ENCODE results near the gene SMOC1. TPM values are rescaled to one million over a fixed set of nuclear protein-coding genes. Genes with fewer than 3 reads are reported as not detected.

The SMOC1 gene
- total and polyA plus RNA-seq, 2 donors (not counting 1 experiment from before 2014, with no cell fraction given): 0.06 TPM; not detected in 1

DNA sequence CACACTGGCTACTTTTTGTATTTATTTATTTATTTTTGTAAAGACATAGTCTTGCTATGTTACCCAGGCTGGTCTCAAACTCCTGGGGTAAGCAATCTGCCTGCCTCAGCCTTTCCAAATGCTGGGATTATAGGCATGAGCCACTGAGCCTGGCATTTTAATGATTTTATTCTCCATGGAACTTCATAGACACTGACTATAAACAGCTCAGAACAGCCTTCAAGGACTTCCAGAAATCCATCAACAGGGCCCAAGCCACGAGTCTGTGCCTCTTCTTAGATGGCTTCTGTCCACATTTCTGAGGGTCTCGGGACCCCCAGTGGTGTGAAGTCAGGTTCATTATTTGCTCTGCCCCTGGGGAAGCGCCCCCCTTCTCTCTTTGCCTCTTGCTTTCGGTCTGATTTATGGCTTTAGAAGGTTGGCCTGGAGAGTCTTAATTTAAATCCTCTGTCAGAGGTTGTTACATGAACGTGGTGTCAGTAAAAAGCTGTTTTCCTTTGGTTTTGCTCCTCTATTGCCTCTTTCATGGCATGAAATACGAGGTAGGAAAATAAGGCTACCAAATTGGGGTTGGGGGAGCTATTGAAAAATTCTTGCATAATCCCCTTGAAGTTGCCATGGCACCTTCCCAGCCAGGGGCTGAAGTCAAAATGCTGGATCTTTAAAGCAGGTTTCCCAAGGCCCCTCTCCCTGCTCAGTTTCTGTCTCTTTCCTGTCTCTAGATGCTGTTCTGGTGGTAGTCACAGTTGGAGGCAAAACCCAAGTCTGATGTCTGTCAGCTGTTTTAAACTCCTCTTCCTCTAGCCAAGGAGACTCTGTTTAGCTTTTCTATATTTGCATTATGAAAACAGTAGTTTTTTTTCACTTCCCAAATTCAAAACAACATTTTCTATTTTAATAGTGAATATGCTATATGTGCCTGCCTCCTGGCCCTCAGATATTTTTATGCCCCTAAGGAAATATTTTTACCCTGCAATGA lies 129.4 kb downstream of the SMOC1 start:
- TF ChIP-seq, protein P1, sequence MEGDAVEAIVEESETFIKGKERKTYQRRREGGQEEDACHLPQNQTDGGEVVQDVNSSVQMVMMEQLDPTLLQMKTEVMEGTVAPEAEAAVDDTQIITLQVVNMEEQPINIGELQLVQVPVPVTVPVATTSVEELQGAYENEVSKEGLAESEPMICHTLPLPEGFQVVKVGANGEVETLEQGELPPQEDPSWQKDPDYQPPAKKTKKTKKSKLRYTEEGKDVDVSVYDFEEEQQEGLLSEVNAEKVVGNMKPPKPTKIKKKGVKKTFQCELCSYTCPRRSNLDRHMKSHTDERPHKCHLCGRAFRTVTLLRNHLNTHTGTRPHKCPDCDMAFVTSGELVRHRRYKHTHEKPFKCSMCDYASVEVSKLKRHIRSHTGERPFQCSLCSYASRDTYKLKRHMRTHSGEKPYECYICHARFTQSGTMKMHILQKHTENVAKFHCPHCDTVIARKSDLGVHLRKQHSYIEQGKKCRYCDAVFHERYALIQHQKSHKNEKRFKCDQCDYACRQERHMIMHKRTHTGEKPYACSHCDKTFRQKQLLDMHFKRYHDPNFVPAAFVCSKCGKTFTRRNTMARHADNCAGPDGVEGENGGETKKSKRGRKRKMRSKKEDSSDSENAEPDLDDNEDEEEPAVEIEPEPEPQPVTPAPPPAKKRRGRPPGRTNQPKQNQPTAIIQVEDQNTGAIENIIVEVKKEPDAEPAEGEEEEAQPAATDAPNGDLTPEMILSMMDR (conservative IDR thresholded peaks at IDR 0.05 in 1 of 2, IDR thresholded peaks at IDR 0.05 in 1 of 2; ENCODE audit: low read depth in 1 of 2, low read length in 2 of 2): no peak
- no peak for TF ChIP-seq EZH2 (IDR thresholded peaks at IDR 0.05; ENCODE audit: low read length, missing control alignments)

DNA sequence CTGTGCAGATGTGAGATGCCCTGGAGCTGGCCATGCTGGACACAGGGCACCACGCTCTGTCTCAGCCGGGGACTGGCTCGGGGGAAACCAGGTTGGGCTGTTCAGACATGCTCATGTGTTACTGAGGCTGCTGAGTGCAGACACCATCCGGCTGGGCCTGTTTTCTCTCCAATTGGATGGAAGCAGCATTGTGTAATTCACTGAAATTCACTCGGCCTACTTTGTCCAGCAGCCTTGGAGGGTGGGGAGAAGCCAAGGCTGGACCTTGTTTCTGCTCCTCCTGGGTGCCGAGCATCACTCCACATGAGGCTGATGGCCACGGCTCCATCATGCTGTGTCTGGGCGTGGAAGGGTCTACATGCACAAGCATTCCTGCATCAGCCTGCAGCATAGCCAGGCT lies 130.7 kb downstream of the SMOC1 start:
- Histone ChIP-seq H3K27me3 (ENCODE audit: control insufficient read depth, insufficient read depth, low read length) (no peaks in the 10 kb centered on the region), H3K27ac (ENCODE audit: insufficient read depth, low read length) (no peak overlapping the region), H4K20me1 (ENCODE audit: control insufficient read depth, extremely low read depth, insufficient read depth, low read length) (no peaks in the 10 kb centered on the region), H3K9me3 (ENCODE audit: control insufficient read depth, insufficient read depth, low read depth, low read length) (no peaks in the 10 kb centered on the region), H3K4me3 (replicated peaks in 1 of 4; ENCODE audit: control extremely low read depth in 1 of 4, insufficient read depth in 1 of 4, low read depth in 3 of 4, low read length in 4 of 4) (no peak overlapping the region), H3K4me1 (ENCODE audit: control insufficient read depth, extremely low read depth, insufficient read depth, low read length) (no peaks in the 10 kb centered on the region), H3K79me2 (ENCODE audit: control insufficient read depth, insufficient read depth, low read length) (no peaks in the 10 kb centered on the region), H3K9ac (ENCODE audit: insufficient read depth, low read length) (no peak overlapping the region), H2AFZ (ENCODE audit: low read length) (no peak overlapping the region), H3K36me3 (ENCODE audit: control insufficient read depth, insufficient read depth, low read length) (no peaks in the 10 kb centered on the region), H3K4me2 (ENCODE audit: extremely low read depth, insufficient read depth, low read length) (no peak overlapping the region)
- TF ChIP-seq EZH2 (IDR thresholded peaks at IDR 0.05; ENCODE audit: low read length, missing control alignments): no peak
- TF ChIP-seq, protein P1 (conservative IDR thresholded peaks at IDR 0.05 in 1 of 2, IDR thresholded peaks at IDR 0.05 in 1 of 2; ENCODE audit: low read depth in 1 of 2, low read length in 2 of 2): no peak
- DNase-seq (ENCODE audit: low read depth in 2 of 2): no peak

More for the DNA sequence above, 129.4 kb downstream of the SMOC1 start:
- no peaks in the 10 kb centered on the region for H4K20me1 ChIP-seq (ENCODE audit: control insufficient read depth, extremely low read depth, insufficient read depth, low read length)
- H3K9me3 ChIP-seq (ENCODE audit: control insufficient read depth, insufficient read depth, low read depth, low read length): no peaks in the 10 kb centered on the region
- H3K9ac ChIP-seq (ENCODE audit: insufficient read depth, low read length): no peak overlapping the region
- no peak overlapping the region for H2AFZ ChIP-seq (ENCODE audit: low read length)
- H3K27ac ChIP-seq (ENCODE audit: insufficient read depth, low read length): no peak overlapping the region
- H3K27me3 ChIP-seq (ENCODE audit: control insufficient read depth, insufficient read depth, low read length): no peaks in the 10 kb centered on the region
- no peak overlapping the region for H3K4me2 ChIP-seq (ENCODE audit: extremely low read depth, insufficient read depth, low read length)
- no peaks in the 10 kb centered on the region for H3K36me3 ChIP-seq (ENCODE audit: control insufficient read depth, insufficient read depth, low read length)
- H3K4me3 ChIP-seq (replicated peaks in 1 of 4; ENCODE audit: control extremely low read depth in 1 of 4, insufficient read depth in 1 of 4, low read depth in 3 of 4, low read length in 4 of 4): no peak overlapping the region
- no peaks in the 10 kb centered on the region for H3K4me1 ChIP-seq (ENCODE audit: control insufficient read depth, extremely low read depth, insufficient read depth, low read length)
- H3K79me2 ChIP-seq (ENCODE audit: control insufficient read depth, insufficient read depth, low read length): no peaks in the 10 kb centered on the region
- no peak for DNase-seq (ENCODE audit: low read depth in 2 of 2)

DNA sequence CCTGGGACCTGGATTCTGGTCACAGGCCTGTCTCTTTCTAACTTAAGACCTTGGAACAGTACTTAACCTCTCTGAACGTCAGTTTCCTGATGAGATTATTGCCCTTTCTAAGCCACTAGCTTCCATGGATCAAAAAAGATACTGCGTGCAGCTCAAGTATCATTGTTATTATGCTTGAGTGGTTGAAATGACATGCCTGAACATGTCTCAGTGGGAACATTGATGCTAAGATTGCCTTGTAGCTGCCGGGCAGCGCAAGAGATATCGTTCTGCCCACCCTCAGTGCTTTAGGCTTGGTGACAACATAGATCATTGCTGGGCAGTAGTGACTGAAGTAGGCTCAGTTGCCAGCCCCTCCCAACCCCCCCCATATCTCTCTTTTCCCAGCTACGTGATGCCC lies 131.9 kb downstream of the SMOC1 start:
- TF ChIP-seq, protein P1 (conservative IDR thresholded peaks at IDR 0.05 in 1 of 2, IDR thresholded peaks at IDR 0.05 in 1 of 2; ENCODE audit: low read depth in 1 of 2, low read length in 2 of 2): no peak
- no peak for TF ChIP-seq EZH2 (IDR thresholded peaks at IDR 0.05; ENCODE audit: low read length, missing control alignments)
- no peaks in the 10 kb centered on the region for H3K4me1 ChIP-seq (ENCODE audit: control insufficient read depth, extremely low read depth, insufficient read depth, low read length)
- no peak overlapping the region for H3K4me2 ChIP-seq (ENCODE audit: extremely low read depth, insufficient read depth, low read length)
- no peaks in the 10 kb centered on the region for H3K9me3 ChIP-seq (ENCODE audit: control insufficient read depth, insufficient read depth, low read depth, low read length)
- H3K27ac ChIP-seq (ENCODE audit: insufficient read depth, low read length): no peak overlapping the region
- no peaks in the 10 kb centered on the region for H4K20me1 ChIP-seq (ENCODE audit: control insufficient read depth, extremely low read depth, insufficient read depth, low read length)
- H3K27me3 ChIP-seq (ENCODE audit: control insufficient read depth, insufficient read depth, low read length): no peaks in the 10 kb centered on the region
- no peaks in the 10 kb centered on the region for H3K36me3 ChIP-seq (ENCODE audit: control insufficient read depth, insufficient read depth, low read length)
- no peak overlapping the region for H3K9ac ChIP-seq (ENCODE audit: insufficient read depth, low read length)
- DNase-seq (ENCODE audit: low read depth in 2 of 2): no peak
- H3K79me2 ChIP-seq (ENCODE audit: control insufficient read depth, insufficient read depth, low read length): no peaks in the 10 kb centered on the region
- no peak overlapping the region for H3K4me3 ChIP-seq (replicated peaks in 1 of 4; ENCODE audit: control extremely low read depth in 1 of 4, insufficient read depth in 1 of 4, low read depth in 3 of 4, low read length in 4 of 4)
- no peak overlapping the region for H2AFZ ChIP-seq (ENCODE audit: low read length)

Data from fibroblast of lung (primary cell).